ENCODE measurements around the gene ARHGAP44. TPM values are rescaled to one million over a fixed set of nuclear protein-coding genes. Genes with fewer than 3 reads are reported as not detected.

Gene ARHGAP44
- total RNA-seq, 4 donors from 2014 or later = 3.5 to 7.8 (median 5.8) TPM

- Histone ChIP-seq H3K27me3 (no peaks in the 10 kb centered on the region), H3K4me1 (no peaks in the 10 kb centered on the region), H3K36me3 (peaks cover 0 to 7% (median 3%) of the 10 kb centered on the region in 4 donors), H3K27ac (replicated peaks in 1 of 4) (no peak overlapping the region), H3K4me3 (no peak overlapping the region), H3K9me3 (no peaks in the 10 kb centered on the region)
- 89% methylated on average over 5 of the region's 5 CpGs for WGBS
- intact Hi-C loops (cut with DNase I) = no loop called here
- no peak for TF ChIP-seq CTCF (IDR thresholded peaks at IDR 0.05)
- DNase-seq (ENCODE audit: extremely low spot score) = no peak
These were observed 174.9 kb downstream of the ARHGAP44 start for GRCh38 chr17:12964162-12964561.

- no peak overlapping the region for H3K4me3 ChIP-seq
- TF ChIP-seq CTCF (IDR thresholded peaks at IDR 0.05) = no peak
- no peak for TF ChIP-seq POLR2A (IDR thresholded peaks at IDR 0.05; ENCODE audit: low read depth)
- H3K4me1 ChIP-seq = no peaks in the 10 kb centered on the region
- peaks cover 0 to 3% (median under 1%) of the 10 kb centered on the region in 4 donors for H3K36me3 ChIP-seq
- H3K27ac ChIP-seq (replicated peaks in 1 of 4) = no peak overlapping the region
- H3K27me3 ChIP-seq = no peaks in the 10 kb centered on the region
- intact Hi-C loops (cut with DNase I) = no loop called here
- WGBS = 93% methylated on average over 9 of the region's 10 CpGs
- DNase-seq (ENCODE audit: extremely low spot score) = no peak
- H3K9me3 ChIP-seq = no peaks in the 10 kb centered on the region
These were observed 175.5 kb downstream of the ARHGAP44 start for GRCh38 chr17:12964840-12965239.

- TF ChIP-seq POLR2AphosphoS5 (IDR thresholded peaks at IDR 0.05) = no peak
- TF ChIP-seq EP300 (IDR thresholded peaks at IDR 0.05) = no peak
- TF ChIP-seq POLR2A (IDR thresholded peaks at IDR 0.05; ENCODE audit: low read depth) = no peak
- no peak for TF ChIP-seq CTCF (IDR thresholded peaks at IDR 0.05)
- Histone ChIP-seq H3K27ac (replicated peaks in 1 of 4) (no peak overlapping the region), H3K9me3 (no peaks in the 10 kb centered on the region), H3K36me3 (peaks cover 0 to 3% (median 0%) of the 10 kb centered on the region in 4 donors), H3K4me1 (no peaks in the 10 kb centered on the region), H3K27me3 (no peaks in the 10 kb centered on the region), H3K4me3 (no peak overlapping the region)
- intact Hi-C loops (cut with DNase I) = no loop called here
- WGBS = 98% methylated on average over 3 of the region's 3 CpGs
- no peak for DNase-seq (ENCODE audit: extremely low spot score)
These were observed 176.7 kb downstream of the ARHGAP44 start for GRCh38 chr17:12965988-12966387.

- Histone ChIP-seq H3K36me3 (peaks cover 0 to 3% (median 0%) of the 10 kb centered on the region in 4 donors), H3K4me3 (no peak overlapping the region), H3K9me3 (no peaks in the 10 kb centered on the region), H3K27me3 (no peaks in the 10 kb centered on the region), H3K4me1 (no peaks in the 10 kb centered on the region), H3K27ac (replicated peaks in 1 of 4) (no peak overlapping the region)
- no peak for DNase-seq (ENCODE audit: extremely low spot score)
- WGBS = 93% methylated on average over 5 of the region's 5 CpGs
- intact Hi-C loops (cut with DNase I) = no loop called here
- no peak for TF ChIP-seq CTCF (IDR thresholded peaks at IDR 0.05)
- TF ChIP-seq EP300 (IDR thresholded peaks at IDR 0.05) = no peak
- TF ChIP-seq POLR2AphosphoS5 (IDR thresholded peaks at IDR 0.05) = no peak
- no peak for TF ChIP-seq POLR2A (IDR thresholded peaks at IDR 0.05; ENCODE audit: low read depth)
These were observed 177.1 kb downstream of the ARHGAP44 start for GRCh38 chr17:12966413-12966812.

GRCh38 chr17:12967962-12968361 is 178.7 kb downstream of the ARHGAP44 start:
- no peak for TF ChIP-seq CTCF (IDR thresholded peaks at IDR 0.05)
- TF ChIP-seq EP300 (IDR thresholded peaks at IDR 0.05) = no peak
- no peak for TF ChIP-seq POLR2A (IDR thresholded peaks at IDR 0.05; ENCODE audit: low read depth)
- no peak for TF ChIP-seq POLR2AphosphoS5 (IDR thresholded peaks at IDR 0.05)
- no peaks in the 10 kb centered on the region for H3K9me3 ChIP-seq
- H3K4me3 ChIP-seq = no peak overlapping the region
- intact Hi-C loops (cut with DNase I) = no loop called here
- no peak overlapping the region for H3K27ac ChIP-seq (replicated peaks in 1 of 4)
- H3K27me3 ChIP-seq = no peaks in the 10 kb centered on the region
- no peak for DNase-seq (ENCODE audit: extremely low spot score)
- H3K36me3 ChIP-seq = peaks cover 0 to 3% (median 0%) of the 10 kb centered on the region in 4 donors
- WGBS = 74% methylated on average over 11 of the region's 11 CpGs
- H3K4me1 ChIP-seq = no peaks in the 10 kb centered on the region

Measured in esophagus muscularis mucosa (tissue), 4 donors.